Thyroid gland (tissue), 4 donors: ENCODE measurements around the gene FGGY. TPM values are rescaled to one million over a fixed set of nuclear protein-coding genes. Genes with fewer than 3 reads are reported as not detected.

ENCODE experiments used
- DNase-seq, 2 donors: peaks; one replicate each; pipeline ENCODE4 v3.0.0-alpha.2; 2019
- H3K27ac ChIP-seq, 3 donors: fragments of 200-600 bp; sonication (generic); 1 replicate in 2 of 3; 2 replicates in 1 of 3; pipeline ENCODE4 v1.5.1; 2016 to 2019; ENCODE audit warnings: mild to moderate bottlenecking in 1 of 3, moderate library complexity in 1 of 3
- H3K27me3 ChIP-seq: fragments of 200-600 bp; sonication (generic); one replicate; pipeline ENCODE4 v1.5.1; 2019
- H3K36me3 ChIP-seq, 2 donors: fragments of 200-600 bp; sonication (generic); one replicate each; pipeline ENCODE4 v1.5.1; 2016 to 2019
- H3K4me1 ChIP-seq, 2 donors: fragments of 200-600 bp; sonication (generic); one replicate each; pipeline ENCODE4 v1.5.1; 2017 to 2019
- H3K4me3 ChIP-seq, 3 donors: fragments of 200-600 bp; sonication (generic); replicated peaks in 1 of 3; 1 replicate in 2 of 3; 2 replicates in 1 of 3; pipeline ENCODE4 v1.5.1; 2016; ENCODE audit warnings: mild to moderate bottlenecking in 1 of 3
- H3K9me3 ChIP-seq: fragments of 200-600 bp; sonication (generic); one replicate; pipeline ENCODE4 v1.5.1; 2017
- CTCF ChIP-seq, 6 experiments: fragments of 200-600 bp in 3 of 6; fragments of 450-650 bp in 3 of 6; sonication (generic) in 3 of 6; IDR thresholded peaks; one replicate each; pipeline ENCODE4 v1.5.1; 2016 to 2019; ENCODE audit warnings: antibody characterized with exemption in 6 of 6, mild to moderate bottlenecking in 2 of 6, inconsistent platforms in 1 of 6, moderate library complexity in 1 of 6
- POLR2A ChIP-seq, 2 donors: fragments of 450-650 bp; IDR thresholded peaks; one replicate each; pipeline ENCODE4 v1.6.1; 2017; ENCODE audit warnings: antibody characterized with exemption in 2 of 2, mild to moderate bottlenecking in 2 of 2, moderate library complexity in 1 of 2
- WGBS, 2 donors: methylation state at CpG; one replicate each; pipeline ENCODE4 v1.1.5; 2017; 5-methylcytosine and 5-hydroxymethylcytosine counted together
- intact Hi-C: fragments of 100-400 bp; cut with DNase I; formaldehyde crosslinking; loops from one replicate; pipeline ENCODE4 v1.15.1; 2023
- total RNA-seq, 4 donors: library from RNA; depleted of rRNA; stranded (reverse); fragments of >200 nt; gene quantifications; one replicate each; pipeline ENCODE4 v1.2.3, GENCODE V29; 2016

The FGGY gene
- total RNA-seq, 4 donors from 2014 or later: 24.6 to 46.1 (median 36.4) TPM

- no peaks in the 10 kb centered on the region for H3K9me3 ChIP-seq
- H3K4me1 ChIP-seq: peaks cover 6 to 8% of the 10 kb centered on the region in 2 donors
- no peaks in the 10 kb centered on the region for H3K27me3 ChIP-seq
- intact Hi-C loops: no loop called here
- H3K4me3 ChIP-seq: no peak overlapping the region
- no peak for DNase-seq
- no peaks in the 10 kb centered on the region for H3K36me3 ChIP-seq
- TF ChIP-seq POLR2A (IDR thresholded peaks at IDR 0.05): no peak
- no peak for TF ChIP-seq CTCF (IDR thresholded peaks at IDR 0.05)
- H3K27ac ChIP-seq: peak overlapping the region in 2 of 3 donors; percentile 29 to 53
- WGBS, 2 donors: 63 to 69% methylated on average over 3 of the region's 3 CpGs
Measured at GRCh38 chr1:59743324-59744091, 446.6 kb downstream of the FGGY start.

- WGBS, 2 donors: 74 to 89% methylated on average over 2 of the region's 2 CpGs
- TF ChIP-seq POLR2A (IDR thresholded peaks at IDR 0.05) (no peak), CTCF (IDR thresholded peaks at IDR 0.05) (no peak)
- Histone ChIP-seq H3K27ac (no peak overlapping the region), H3K4me1 (peaks cover 0 to 15% of the 10 kb centered on the region in 2 donors), H3K27me3 (no peaks in the 10 kb centered on the region), H3K9me3 (no peaks in the 10 kb centered on the region), H3K36me3 (no peaks in the 10 kb centered on the region), H3K4me3 (no peak overlapping the region)
- no peak for DNase-seq
- intact Hi-C loops: no loop called here
Measured at GRCh38 chr1:59747420-59748024, 450.6 kb downstream of the FGGY start.

GRCh38 chr1:59748123-59748522, 451.2 kb downstream of the FGGY start:
- Histone ChIP-seq H3K27ac (no peak overlapping the region), H3K4me1 (peaks cover 0 to 15% of the 10 kb centered on the region in 2 donors)

GRCh38 chr1:59750328-59751003, 453.6 kb downstream of the FGGY start:
- WGBS, 2 donors: 65 to 76% methylated on average over 4 of the region's 4 CpGs
- Histone ChIP-seq H3K4me1 (peaks cover 0 to 11% of the 10 kb centered on the region in 2 donors), H3K4me3 (no peak overlapping the region), H3K36me3 (no peaks in the 10 kb centered on the region), H3K27me3 (no peaks in the 10 kb centered on the region), H3K27ac (no peak overlapping the region), H3K9me3 (no peaks in the 10 kb centered on the region)
- intact Hi-C loops: no loop called here
- DNase-seq: peak; percentile 13 to 30
- no peak for TF ChIP-seq POLR2A (IDR thresholded peaks at IDR 0.05)
- TF ChIP-seq CTCF (IDR thresholded peaks at IDR 0.05): no peak

More at GRCh38 chr1:59748123-59748522, 451.2 kb downstream of the FGGY start:
- Histone ChIP-seq H3K9me3 (no peaks in the 10 kb centered on the region), H3K36me3 (no peaks in the 10 kb centered on the region), H3K4me3 (no peak overlapping the region), H3K27me3 (no peaks in the 10 kb centered on the region)
- DNase-seq: no peak
- intact Hi-C loops: no loop called here
- WGBS, 2 donors: 28 to 89% methylated on average over 1 of the region's 1 CpG
- no peak for TF ChIP-seq POLR2A (IDR thresholded peaks at IDR 0.05)
- TF ChIP-seq CTCF (IDR thresholded peaks at IDR 0.05): no peak
